PC-9 (cell line): ENCODE data around the gene ADGRL3. TPM values are rescaled to one million over a fixed set of nuclear protein-coding genes. Genes with fewer than 3 reads are reported as not detected.

Experiments used
- BruUV-seq: library from RNA; stranded (reverse); fragments of 400-500 nt; replicated peaks from 2 replicates; lab custom pipeline; 2021; lab: Mats Ljungman, UMichigan
- CTCF ChIA-PET: fragments of 300-600 bp; sonication (Branson Sonifier 250); formaldehyde crosslinking; loops from one replicate; lab custom pipeline; 2022; ENCODE audit warnings: antibody characterized with exemption; lab: Charles Lee
- POLR2A ChIA-PET: fragments of 300-600 bp; sonication (Branson Sonifier 250); formaldehyde crosslinking; loops from one replicate; lab custom pipeline; 2022; ENCODE audit warnings: antibody characterized with exemption; ENCODE audit not compliant: unreplicated experiment; lab: Charles Lee
- DNase-seq, 2 experiments: peaks; one replicate each; pipeline versions ENCODE4 v3.0.0 to v3.0.0-alpha.2; 2015 to 2022; ENCODE audit warnings: mixed read lengths in 1 of 2
- H2AFZ ChIP-seq: fragments of 200-600 bp; sonication (generic); 2 replicates; pipeline ENCODE4 v1.8.1; 2017; ENCODE audit warnings: antibody characterized with exemption
- H3F3A ChIP-seq: fragments of 200-600 bp; sonication (generic); 2 replicates; pipeline ENCODE4 v1.8.1; 2017; ENCODE audit warnings: antibody characterized with exemption, mild to moderate bottlenecking, low read depth; ENCODE audit not compliant: insufficient read depth
- H3K27ac ChIP-seq: fragments of 200-600 bp; sonication (generic); 2 replicates; pipeline ENCODE4 v1.6.1; 2016; ENCODE audit warnings: mixed run types
- H3K27me3 ChIP-seq: fragments of 200-600 bp; sonication (generic); 2 replicates; pipeline ENCODE4 v1.6.1; 2016; ENCODE audit warnings: low read depth, mixed run types; ENCODE audit not compliant: insufficient read depth
- H3K36me3 ChIP-seq: fragments of 200-600 bp; sonication (generic); 2 replicates; pipeline ENCODE4 v1.6.1; 2016; ENCODE audit warnings: low read depth, mixed run types
- H3K4me1 ChIP-seq: fragments of 200-600 bp; sonication (generic); replicated peaks from 2 replicates; pipeline ENCODE4 v1.6.1; 2016; ENCODE audit warnings: mixed run types; ENCODE audit not compliant: insufficient read depth
- H3K4me2 ChIP-seq: fragments of 200-600 bp; sonication (generic); 2 replicates; pipeline ENCODE4 v1.6.1; 2017; ENCODE audit warnings: mixed run types
- H3K4me3 ChIP-seq: fragments of 200-600 bp; sonication (generic); 2 replicates; pipeline ENCODE4 v1.6.1; 2016; ENCODE audit warnings: mixed run types
- H3K79me2 ChIP-seq: fragments of 200-600 bp; sonication (generic); 2 replicates; pipeline ENCODE4 v1.6.1; 2017; ENCODE audit warnings: low read depth, mixed run types
- H3K9me2 ChIP-seq: fragments of 200-600 bp; sonication (generic); 2 replicates; pipeline ENCODE4 v1.8.1; 2017; ENCODE audit warnings: mild to moderate bottlenecking; ENCODE audit not compliant: insufficient read depth
- H3K9me3 ChIP-seq: fragments of 200-600 bp; sonication (generic); 2 replicates; pipeline ENCODE4 v1.8.1; 2016; ENCODE audit warnings: low read depth; ENCODE audit not compliant: insufficient read depth
- H4K20me1 ChIP-seq: fragments of 200-600 bp; sonication (generic); 2 replicates; pipeline ENCODE4 v1.8.1; 2017; ENCODE audit not compliant: insufficient read depth
- CTCF ChIP-seq: fragments of 200-600 bp; sonication (generic); conservative IDR thresholded peaks from 2 replicates; pipeline ENCODE4 v1.6.1; 2017; ENCODE audit warnings: mixed run types, antibody characterized with exemption, mild to moderate bottlenecking, moderate library complexity
- EZH2 ChIP-seq: fragments of 200-600 bp; sonication (generic); IDR thresholded peaks from 2 replicates; pipeline ENCODE4 v1.8.0; 2017; ENCODE audit warnings: antibody characterized with exemption, low read depth
- intact Hi-C: fragments of 100-400 bp; cut with micrococcal nuclease; formaldehyde crosslinking; loops from one replicate; pipeline ENCODE4 v1.10.0; 2022; ENCODE audit not compliant: unreplicated experiment
- total RNA-seq: library from RNA; stranded (reverse); gene quantifications from 2 replicates; pipeline ENCODE4 v1.2.3, GENCODE V29; 2021

ADGRL3 gene
- total RNA-seq, 1 experiment from 2014 or later: 1.6 TPM

GRCh38 chr4:61545902-61546480 lies 345.9 kb downstream of the ADGRL3 start:
- no peaks in the 10 kb centered on the region for H3K79me2 ChIP-seq
- no peaks in the 10 kb centered on the region for H3F3A ChIP-seq
- CTCF ChIA-PET: no interaction called here
- no peaks in the 10 kb centered on the region for H3K4me1 ChIP-seq
- POLR2A ChIA-PET: no interaction called here
- H3K9me3 ChIP-seq: no peaks in the 10 kb centered on the region
- H3K27ac ChIP-seq: no peak overlapping the region
- no peaks in the 10 kb centered on the region for H3K36me3 ChIP-seq
- no peak overlapping the region for H2AFZ ChIP-seq
- no peaks in the 10 kb centered on the region for H3K27me3 ChIP-seq
- H4K20me1 ChIP-seq: no peaks in the 10 kb centered on the region
- no TSS peak for BruUV-seq
- no peak overlapping the region for H3K4me3 ChIP-seq
- no peak for TF ChIP-seq EZH2
- TF ChIP-seq CTCF: no peak
- intact Hi-C loops: no loop called here
- H3K9me2 ChIP-seq: no peaks in the 10 kb centered on the region
- no peak for DNase-seq
- no peak overlapping the region for H3K4me2 ChIP-seq

GRCh38 chr4:61549336-61549735 lies 349.2 kb downstream of the ADGRL3 start:
- intact Hi-C loops: no loop called here
- Histone ChIP-seq H2AFZ (no peak overlapping the region), H3K36me3 (no peaks in the 10 kb centered on the region), H3K9me3 (no peaks in the 10 kb centered on the region), H3K79me2 (no peaks in the 10 kb centered on the region), H3K9me2 (no peaks in the 10 kb centered on the region), H3K27me3 (no peaks in the 10 kb centered on the region), H3K4me1 (no peaks in the 10 kb centered on the region), H3K4me3 (no peak overlapping the region), H4K20me1 (no peaks in the 10 kb centered on the region), H3K4me2 (no peak overlapping the region), H3F3A (no peaks in the 10 kb centered on the region), H3K27ac (no peak overlapping the region)
- no peak for TF ChIP-seq EZH2
- TF ChIP-seq CTCF: no peak
- no TSS peak for BruUV-seq
- DNase-seq: no peak
- ChIA-PET POLR2A (no interaction called here), CTCF (no interaction called here)

GRCh38 chr4:61553557-61554125 lies 353.5 kb downstream of the ADGRL3 start:
- Histone ChIP-seq H3K79me2 (no peaks in the 10 kb centered on the region), H3K36me3 (no peaks in the 10 kb centered on the region), H3K27me3 (no peaks in the 10 kb centered on the region), H4K20me1 (no peaks in the 10 kb centered on the region), H3K4me1 (peaks cover 9% of the 10 kb centered on the region; the same call in 1 of the 2 replicates), H3K9me2 (no peaks in the 10 kb centered on the region), H2AFZ (no peak overlapping the region), H3F3A (no peaks in the 10 kb centered on the region), H3K27ac (no peak overlapping the region), H3K9me3 (no peaks in the 10 kb centered on the region), H3K4me2 (no peak overlapping the region), H3K4me3 (no peak overlapping the region)
- TF ChIP-seq CTCF (no peak), EZH2 (no peak)
- POLR2A ChIA-PET: no interaction called here
- CTCF ChIA-PET: no interaction called here
- no TSS peak for BruUV-seq
- intact Hi-C loops: no loop called here
- DNase-seq: no peak
